HTERT RPE-1 (cell line): ENCODE results near the gene MECR.
"Not testable (repeated sequence)": the region's sequence is repeated elsewhere in the genome, so short reads cannot be mapped to it uniquely, and the experiment has no call there.

Experiments used
- in situ Hi-C: fragments of 300-500 bp; cut with MboI; formaldehyde crosslinking; loops from 4 replicates; pipeline ENCODE4 v1.14.3; 2020; ENCODE audit warnings: low sequenced_read_pairs

Gene MECR

DNA sequence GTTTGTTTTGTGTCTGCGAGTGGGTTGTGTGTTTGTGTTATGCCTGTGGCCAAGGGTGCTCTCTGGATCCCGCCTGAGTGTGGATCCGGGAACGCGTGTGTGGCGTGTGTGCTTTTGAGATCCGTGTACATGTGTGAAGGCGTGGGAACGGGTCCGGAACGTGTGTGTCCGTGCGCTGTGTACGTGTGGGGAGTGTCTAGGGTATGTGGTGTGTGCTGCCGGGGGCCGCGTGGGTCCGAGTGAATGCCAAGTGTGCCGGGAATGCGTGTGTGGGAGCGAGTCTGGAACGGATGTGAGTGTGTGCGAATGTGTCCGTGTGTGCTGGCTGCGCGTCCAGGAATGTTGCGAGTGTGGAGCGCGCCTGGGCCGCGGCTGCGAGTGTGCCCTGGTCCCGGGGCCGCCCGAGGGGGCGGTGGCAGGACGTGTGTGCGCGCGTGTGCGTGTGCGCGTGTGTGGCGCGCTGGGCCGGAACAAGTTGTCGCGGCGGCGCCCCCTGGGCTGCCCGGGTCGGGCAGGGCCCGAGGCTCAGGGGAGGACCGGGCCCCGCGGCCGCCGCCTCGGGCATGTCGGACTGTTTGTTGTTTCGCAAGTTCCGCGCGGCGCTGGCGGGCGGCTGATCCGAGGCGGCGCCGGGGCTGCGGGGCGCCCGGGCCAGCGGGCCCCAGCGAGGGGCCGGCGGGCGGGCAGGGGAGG lies 6.5 kb upstream of the MECR start:
- in situ Hi-C loops, result no loop called here

DNA sequence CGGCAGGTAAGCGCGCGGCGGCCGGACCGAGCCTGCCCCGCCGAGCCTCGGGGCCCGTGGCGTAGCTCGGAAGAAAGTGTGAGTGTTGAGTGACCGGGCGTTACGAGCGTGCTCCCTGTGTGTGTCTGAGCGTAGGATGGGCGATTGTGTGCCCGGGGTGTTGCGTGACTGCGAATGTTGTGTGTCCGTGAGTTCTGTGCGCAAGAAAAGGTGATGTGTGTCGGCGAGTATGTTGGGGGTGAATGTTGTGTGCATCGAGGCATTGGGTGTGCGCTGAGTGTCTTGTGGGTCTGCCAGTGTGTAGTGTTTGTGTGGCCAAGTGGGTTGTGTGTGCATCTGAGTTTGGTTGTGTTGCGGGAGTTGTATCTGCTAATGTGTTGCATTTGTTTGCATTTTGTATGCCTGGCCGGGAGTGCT lies 6.0 kb upstream of the MECR start:
- in situ Hi-C loops, result no loop called here

DNA sequence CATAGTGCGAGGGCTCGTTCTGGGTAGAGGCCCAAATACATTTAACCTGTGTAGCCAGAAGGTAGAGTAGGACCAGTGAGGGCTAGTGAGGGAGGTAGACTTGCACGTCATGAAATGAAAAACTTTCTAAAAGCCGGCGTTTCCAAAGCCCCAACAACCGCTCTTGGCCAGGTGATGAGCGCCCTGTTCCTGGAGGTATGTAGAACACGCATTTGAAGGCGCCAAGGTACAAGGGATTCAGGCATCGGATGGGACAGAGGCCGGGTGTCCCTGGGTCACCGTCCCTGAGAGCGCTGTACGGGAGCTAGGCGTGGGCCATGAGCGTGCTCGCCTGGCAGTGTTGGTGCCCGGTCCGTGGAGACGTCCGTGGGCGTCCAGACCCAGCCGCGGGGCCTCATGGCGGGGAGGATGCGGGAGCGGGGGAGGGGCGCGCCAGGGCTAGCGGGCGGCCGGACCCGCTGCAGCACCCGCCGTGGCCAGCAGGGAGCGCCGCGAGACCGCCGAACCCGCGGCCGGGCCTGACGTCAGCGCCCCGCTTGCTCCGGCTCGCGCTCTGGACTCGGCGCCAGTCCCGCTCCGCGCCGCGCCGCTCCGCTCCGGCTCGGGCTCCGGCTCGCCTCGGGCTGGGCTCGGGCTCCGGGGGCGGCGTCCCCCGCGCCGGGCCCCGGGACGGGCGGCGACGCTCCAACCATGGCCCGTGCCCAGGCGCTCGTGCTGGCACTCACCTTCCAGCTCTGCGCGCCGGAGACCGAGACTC lies 5.4 kb upstream of the MECR start, which contains the start of gene PTPRU:
Gene PTPRU (plus strand): TSS at position 568 of the 757 bp plus-strand sequence. CDS start 123 bp downstream, at position 691.
- in situ Hi-C loops, result no loop called here

DNA sequence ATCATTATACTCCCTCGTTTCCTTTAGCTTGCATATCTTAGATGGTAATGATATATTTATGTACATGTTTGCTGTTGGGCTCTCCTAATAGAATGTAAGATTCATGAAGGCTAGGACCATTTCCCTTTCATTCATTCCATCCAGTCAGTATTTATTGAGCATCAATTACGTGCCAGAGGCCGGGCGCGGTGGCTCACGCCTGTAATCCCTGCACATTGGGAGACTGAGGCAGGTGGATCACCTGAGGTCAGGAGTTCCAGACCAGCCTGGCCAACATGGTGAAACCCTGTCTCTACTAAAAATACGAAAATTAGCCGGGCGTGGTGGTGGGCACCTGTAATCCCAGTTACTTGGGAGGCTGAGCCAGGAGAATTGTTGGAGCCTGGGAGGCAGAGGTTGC lies 4.1 kb upstream of the MECR start:
- in situ Hi-C loops, result not testable (repeated sequence)

DNA sequence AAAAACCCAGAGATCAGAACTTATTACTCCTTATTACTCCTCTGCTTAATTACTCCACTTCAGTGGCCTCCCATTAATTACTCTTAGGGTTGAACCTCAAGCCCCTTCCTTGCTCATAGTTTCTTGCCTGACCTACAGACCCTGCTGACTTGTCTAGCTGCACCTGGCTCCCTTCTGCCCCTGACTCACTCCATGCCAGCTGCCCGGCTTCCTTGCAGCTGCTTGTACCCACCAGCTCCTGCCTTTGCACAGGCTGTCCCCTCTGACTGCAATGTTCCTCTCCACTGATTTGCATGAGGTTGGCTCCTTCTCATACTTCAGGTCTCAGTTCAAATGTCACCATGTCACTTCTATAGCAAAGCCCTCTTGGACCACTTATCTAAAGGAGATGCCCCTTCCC lies 3.7 kb upstream of the MECR start:
- in situ Hi-C loops, result no loop called here

DNA sequence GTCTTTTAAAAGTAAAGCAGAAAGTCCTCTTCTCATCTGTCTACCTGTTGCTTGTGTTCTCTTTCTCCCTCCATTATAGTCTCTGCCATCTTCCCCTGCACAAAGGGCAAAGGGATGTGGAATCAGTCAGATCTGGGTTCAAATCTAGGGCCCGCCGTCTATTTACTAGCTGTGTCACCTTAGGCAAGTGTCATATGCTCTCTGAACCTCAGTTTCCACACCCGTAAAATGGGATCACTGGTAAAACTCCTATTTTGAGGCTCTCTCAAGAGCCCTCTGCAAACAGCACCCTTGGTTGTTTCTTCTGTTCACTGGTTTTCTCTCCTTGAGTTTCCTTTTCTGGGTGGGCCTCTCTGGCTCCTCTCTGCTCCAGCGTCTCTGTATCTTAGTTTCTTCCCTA lies 3.0 kb upstream of the MECR start:
- in situ Hi-C loops, result no loop called here

DNA sequence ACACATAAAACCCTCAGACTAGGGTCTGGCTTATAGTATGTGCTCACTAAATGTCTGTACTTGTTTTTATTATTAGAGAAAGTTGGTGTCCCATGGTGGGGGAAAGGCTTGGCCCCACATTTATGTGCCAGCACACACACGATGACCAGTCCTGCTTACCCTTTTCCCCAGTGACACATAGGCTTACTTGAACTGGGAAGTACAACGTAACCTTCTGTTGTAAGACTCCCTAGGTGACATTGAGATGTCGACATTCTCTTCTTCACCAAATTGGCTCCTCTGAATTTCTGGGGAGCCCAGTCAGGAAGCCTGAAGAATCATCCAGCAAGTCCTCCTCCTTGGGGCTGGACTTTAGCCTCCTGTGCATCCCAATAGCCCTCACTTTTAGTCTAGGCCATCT lies 1.7 kb upstream of the MECR start:
- in situ Hi-C loops, result no loop called here

DNA sequence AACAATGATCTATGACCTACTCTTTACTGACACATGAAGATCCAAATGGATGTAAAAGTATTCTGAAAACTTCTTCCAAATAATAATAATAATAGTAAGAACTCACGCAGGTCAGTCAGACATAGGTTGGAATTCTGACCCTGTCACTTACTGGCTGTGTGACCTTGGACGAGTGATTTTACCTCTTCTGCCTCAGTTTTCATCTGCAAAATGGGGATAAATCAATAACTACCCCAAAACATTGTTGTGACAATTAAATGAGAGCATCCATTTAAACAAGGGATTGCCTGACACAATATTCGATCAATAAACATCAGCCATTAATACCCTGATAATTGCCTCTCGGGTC lies 556 bp downstream of the MECR start:
- in situ Hi-C loops, result no loop called here

DNA sequence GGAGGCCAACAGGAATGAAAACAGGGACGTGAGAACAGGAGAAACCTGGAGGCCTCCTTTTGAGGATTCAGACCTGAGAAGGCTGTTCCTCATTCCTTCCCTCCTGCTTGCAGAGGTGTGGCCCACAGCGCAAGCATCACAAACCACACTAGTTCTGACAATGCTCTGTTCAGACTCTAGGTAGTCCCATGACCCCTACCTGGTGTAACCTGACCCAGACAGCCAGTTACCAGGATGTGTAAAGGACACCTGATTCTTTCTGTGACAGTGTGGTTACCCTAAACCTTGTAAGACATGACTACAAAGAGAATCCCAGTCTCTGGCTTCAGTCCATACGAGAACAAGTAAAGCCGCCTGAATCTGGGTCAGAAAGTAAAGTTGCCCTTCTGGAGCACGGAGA lies 3.2 kb downstream of the MECR start:
- in situ Hi-C loops, result no loop called here

DNA sequence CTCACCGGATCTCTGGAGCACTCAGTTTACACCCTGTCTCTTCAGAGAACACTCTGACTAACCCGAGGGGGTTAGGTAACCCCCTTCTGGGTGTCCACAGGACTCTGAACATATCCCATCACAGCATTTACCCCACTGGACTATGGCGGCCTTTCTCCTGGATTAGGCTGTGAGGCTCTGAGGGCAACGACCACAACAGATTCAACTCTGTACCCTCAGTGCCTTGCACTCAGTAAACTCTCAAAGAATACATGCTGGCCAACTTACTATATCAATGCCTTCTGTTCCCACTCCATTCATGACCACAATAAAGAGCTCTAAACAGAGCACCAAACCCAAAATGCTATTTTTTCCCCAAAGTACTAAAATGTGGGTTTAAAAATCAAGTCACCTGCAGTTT lies 5.4 kb downstream of the MECR start:
- in situ Hi-C loops, result no loop called here

DNA sequence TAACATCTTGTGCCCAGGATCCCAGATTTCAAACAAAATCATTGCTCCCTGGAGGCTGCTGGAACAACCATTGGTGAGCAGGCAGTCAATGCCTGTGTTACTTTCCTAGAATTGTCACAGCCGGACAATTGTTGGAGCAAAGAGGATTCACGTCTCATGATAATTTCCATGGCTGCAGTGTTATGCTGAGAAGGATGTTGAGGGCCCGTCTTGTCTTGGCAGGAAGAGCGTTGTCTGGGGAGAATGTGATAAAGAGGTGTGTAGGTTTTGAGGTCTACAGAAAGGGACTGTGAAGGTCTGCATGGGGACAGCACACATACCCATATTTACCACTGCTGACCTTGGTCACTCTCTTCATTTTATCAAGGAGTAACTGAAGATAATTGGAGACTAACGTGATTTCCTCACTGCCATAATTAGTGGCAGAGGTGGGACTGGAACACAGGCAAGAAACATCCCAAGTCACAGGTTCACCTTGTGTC lies 6.3 kb downstream of the MECR start:
- in situ Hi-C loops, result no loop called here

DNA sequence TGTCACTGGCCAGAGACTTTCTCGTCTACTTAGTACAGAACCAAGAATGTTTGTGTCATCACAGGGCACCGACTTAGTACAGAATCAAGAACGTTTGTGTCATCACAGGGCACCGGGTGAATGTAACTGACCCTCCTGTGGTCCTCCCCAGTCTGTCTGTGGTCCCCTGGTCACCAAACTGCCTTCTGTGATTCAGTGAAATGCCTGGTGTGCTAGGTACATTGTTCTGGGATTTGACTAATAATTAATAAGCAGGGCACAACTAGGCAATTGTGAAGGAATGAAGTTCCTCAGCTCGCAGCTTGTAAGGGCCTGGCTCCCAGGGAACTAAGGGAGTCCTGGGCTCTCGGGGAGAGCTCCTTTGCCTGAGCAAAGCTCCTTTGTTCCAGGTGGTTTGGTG lies 7.2 kb downstream of the MECR start:
- in situ Hi-C loops, result no loop called here

DNA sequence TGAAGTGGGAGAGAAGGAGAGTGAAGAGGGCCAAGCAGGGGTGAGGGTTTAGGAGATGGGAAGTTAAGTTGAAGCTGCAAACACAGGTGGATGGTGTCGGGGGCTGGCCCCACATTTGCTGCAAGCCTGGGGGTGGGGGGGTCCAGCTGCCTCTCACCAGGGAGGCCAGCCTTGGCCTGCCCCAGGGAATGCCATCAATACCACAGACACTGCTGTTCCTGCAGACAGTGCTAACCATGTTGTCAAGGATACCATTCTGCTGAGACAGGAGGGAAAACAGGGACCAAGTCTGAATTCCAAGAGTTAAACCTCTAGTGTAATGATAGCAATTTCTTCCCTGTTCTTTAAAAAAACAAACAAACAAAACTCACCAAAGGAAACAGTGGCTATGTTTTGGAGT lies 8.0 kb downstream of the MECR start:
- in situ Hi-C loops, result no loop called here

DNA sequence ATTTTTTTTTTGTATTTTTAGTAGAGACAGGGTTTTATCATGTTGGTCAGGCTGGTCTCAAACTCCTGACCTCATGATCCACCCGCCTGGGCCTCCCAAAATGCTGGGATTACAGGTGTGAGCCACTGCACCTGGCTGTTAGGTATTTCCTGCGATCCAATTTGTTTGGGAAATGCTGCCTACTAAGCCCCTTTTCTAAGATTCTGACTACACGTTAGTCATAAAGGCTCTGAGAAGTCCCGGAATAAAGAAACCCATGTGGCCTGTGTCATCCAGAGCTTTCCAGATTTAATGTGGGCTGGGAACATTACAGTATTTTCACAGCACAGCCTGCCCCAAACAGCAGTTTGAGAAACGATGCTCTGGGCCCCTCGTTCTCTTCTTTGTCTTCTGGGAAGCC lies 8.5 kb downstream of the MECR start:
- in situ Hi-C loops, result not testable (repeated sequence)

DNA sequence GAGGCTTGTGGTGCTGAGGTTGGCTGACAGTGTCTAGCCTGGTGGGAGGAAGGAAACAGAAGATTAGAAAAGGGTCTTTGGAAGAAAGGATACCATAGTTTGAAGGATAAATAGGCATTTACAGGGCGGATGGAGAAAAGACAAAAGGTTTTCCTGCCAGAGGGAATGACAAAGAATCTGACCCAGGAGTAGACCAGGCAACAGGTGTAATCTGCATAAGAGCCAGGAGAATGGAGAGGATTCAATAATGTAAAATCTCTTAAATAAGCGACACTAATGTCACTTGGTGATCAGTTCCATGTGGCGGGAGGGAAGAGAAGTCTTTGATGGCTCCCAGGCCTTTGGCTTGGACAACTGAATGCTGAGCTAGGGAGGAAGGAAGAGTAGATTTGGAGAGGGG lies 9.4 kb downstream of the MECR start:
- in situ Hi-C loops, result no loop called here

DNA sequence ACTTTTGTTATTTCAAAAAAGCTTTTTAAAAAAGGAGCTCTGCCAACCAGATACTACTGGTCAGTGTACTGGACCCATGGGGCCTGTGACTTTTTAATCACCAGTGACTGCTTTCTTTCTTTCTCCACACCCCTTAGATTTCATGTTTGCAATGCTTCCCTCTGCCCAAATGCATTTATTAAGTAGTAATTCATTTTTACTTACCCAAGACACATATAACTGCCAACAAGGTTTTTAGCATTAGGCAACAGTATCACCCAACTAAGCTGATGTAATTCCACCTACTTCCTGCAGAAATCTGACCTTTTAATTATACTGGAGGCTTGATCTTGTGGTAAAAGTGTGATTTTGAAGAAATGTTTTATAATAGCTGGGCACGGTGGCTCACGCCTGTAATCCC lies 12.5 kb downstream of the MECR start:
- in situ Hi-C loops, result no loop called here

DNA sequence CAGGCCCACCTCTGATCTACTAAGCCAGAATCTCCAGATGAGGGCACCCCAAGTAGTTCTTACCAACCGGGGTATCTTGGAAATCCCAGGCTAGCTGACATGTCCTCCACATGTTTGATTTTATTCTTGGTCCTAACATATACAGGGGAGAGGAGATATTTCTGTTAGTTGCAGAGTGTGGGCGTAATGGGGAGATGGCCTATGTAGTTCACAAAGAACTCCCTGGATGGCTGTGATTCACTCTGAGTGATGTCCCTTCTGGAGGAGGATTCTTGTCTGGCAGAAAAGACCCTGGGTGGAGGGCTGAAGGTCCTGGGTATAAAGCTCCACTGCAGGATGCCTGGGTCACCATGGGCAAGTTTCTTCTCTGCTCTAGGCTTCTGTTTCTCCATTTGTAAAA lies 13.1 kb downstream of the MECR start:
- in situ Hi-C loops, result no loop called here

DNA sequence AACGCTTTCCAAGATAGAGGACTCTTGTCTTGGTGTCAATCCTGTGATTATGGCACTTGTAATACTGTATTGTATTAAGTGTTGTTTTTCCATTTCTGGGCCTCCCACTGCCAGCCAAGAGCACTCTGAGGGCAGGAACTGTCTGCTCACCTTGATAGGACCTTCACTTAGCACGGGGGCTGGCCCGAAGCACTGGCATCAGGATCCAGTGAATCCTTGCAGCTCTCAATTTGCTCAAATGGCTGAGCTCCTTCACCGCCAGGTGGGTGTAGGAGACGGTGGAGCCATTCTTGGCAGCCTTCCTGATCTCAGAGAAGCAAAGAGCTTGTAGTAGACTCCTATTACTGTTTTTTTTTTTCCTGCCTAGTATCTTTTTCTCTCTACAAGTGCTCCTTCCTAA lies 17.7 kb downstream of the MECR start:
- in situ Hi-C loops, result no loop called here

DNA sequence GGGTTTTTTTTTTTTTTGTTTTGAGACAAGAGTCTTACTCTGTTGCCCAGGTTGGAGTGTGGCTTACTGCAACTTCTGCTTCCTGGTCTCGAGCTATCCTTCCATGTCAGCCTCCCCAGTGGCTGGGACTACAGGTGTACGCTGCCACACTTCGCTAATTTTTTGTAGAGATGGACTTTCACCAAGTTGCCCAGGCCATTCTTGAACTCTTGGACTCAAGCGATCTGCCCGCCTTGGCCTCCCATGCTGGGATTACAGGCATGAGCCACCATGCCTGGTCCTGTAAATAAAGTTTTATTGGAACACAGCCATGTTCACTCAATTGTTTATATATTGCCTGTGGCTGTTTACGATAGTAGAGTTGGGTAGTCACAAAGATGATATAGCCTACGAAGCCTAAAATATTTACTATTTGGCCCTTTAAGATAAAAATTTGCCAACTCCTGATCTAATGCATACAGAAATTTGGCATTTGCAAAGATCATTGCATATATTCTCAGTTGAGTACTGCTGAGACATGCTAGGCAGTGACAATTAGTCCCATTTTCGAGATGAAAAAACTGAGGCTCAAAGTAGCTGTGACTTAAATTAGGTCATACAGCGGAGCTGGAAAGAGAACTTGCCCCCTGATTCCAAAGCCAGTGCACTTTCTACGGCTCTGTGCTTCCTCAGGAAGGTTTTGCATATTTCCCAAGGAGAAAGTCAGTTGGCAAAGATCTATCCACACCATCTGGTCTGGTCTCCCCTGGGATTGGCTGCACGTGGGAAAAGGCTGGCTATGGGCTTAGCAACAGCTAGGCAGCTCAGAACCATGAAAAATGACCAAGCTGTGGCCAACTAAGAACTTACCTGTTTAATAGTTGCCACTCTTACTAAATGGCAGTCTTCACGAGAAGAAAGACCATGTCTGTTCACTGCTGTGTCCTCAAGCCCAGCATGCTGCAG lies 19.4 kb downstream of the MECR start:
- in situ Hi-C loops, result no loop called here

DNA sequence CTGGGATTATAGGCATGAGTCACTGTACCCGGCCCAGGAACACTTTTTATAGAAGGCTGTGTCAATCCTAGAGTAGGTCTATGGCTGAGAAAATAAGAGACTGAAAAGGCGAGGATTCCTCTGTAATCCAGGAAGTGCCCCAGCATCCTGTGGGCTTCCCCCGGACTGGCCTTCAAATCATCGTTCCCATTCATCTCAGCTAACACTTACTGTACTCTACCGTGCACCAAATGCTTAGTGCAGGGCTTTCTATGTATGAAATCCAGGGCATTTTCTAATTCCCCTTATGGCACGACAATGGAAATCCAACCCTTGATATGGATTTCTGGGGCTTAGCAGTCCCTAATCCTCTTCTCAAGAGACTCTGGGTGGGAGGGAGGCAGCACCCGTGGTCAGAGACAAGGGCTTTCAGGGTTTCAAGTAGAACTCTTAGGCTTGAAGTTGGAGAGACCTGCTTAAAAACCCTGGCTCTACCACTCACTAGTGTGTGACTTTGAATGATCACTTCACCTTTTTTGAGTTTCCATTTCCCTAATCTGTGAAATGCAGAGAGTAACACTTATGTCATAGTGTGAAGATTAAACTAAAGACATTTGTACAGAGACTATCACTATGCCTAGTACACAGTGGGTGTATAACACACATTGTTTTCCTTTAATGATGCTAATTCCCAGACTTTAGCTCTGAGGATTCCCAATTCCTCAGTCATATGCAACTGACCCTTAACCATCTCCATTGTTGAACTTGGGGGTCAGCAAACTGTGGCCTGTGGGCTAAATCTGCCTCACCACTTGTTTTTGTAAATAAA lies 20.3 kb downstream of the MECR start:
- in situ Hi-C loops, result no loop called here

DNA sequence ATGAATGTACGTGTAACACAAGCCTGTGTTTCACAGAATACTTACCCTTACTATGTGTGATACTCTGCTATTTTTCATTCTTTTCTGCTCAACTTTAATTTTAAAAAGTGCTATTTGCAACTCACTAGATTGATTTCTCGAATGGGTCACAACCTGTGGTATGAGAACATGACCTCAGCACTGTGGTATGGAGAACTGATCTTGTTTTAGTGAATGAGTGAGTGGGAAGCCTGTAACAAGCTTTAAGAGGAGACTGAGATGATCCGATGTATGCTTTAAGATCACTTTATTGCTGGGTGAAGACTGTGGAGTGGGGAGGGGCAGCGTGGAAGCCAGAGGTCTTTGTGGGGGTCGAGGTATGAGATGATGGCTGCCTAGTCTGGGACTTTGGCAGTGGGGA lies 21.6 kb downstream of the MECR start:
- in situ Hi-C loops, result no loop called here
